Caki2 (cell line): ENCODE results near the gene SERINC2. TPM values are rescaled to one million over a fixed set of nuclear protein-coding genes. Genes with fewer than 3 reads are reported as not detected.
A peak's percentile ranks its signal among the peaks of the same experiment; 100 is the strongest.
"Not testable (repeated sequence)": the region's sequence is repeated elsewhere in the genome, so short reads cannot be mapped to it uniquely, and the experiment has no call there.

ENCODE experiments used
- DNase-seq: peaks from one replicate; pipeline ENCODE4 v3.0.0-alpha.2; 2015; ENCODE audit warnings: low read depth
- in situ Hi-C: cut with HindIII; loops from 2 replicates; pipeline ENCODE4 v1.10.0; 2016; ENCODE audit warnings: low sequenced_read_pairs, low pct_unique_long_range_greater_than_20kb, mixed read lengths
- total RNA-seq: library from RNA; depleted of rRNA; stranded (reverse); fragments of >200 nt; shearing (Covaris generic); gene quantifications from 2 replicates; pipeline ENCODE4 v1.2.3, GENCODE V29; 2014; ENCODE audit warnings: low replicate concordance

The SERINC2 gene
- total RNA-seq, 1 experiment from 2014 or later, result 7.1 TPM

GRCh38 chr1:31441970-31442647, 29.1 kb downstream of the SERINC2 start:
- in situ Hi-C loops, result no loop called here
- no peak for DNase-seq

DNA sequence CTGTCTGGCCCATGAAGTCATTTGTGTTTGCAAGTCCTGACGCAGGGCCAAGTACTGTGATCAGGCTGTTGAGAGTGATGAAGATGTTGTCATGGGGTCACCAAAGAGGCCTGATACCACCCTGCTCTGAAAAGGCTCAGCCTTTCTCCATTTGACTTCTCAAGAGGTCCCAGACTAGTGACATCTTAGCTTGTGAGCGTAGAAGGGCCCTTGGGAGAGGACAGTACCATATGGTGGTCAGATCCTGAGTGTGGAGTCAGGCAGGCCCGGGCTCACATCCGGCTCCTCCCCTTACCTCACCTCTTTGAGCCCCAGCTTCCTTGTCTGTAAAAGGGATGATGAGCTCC, 29.6 kb downstream of the SERINC2 start:
- in situ Hi-C loops, result no loop called here
- no peak for DNase-seq

DNA sequence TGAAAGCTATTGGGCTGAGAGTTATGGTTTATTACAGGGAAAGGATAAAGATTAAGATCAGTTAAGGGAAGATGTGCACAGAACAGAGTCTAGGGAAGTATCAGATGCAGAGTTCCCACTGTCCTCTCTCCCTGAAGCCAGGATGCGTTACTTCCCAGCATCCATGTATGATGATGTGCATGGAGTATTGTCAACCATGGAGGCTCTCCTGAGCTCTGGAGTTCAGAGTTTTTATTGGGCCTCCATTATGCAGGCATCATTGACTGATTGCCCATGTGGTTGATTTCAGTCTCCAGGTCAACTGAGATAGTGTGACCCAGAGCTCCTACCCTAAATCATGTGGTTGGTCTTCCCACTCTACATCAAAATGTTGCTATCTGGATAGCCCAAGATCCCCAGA, 30.7 kb downstream of the SERINC2 start:
- no peak for DNase-seq
- in situ Hi-C loops, result no loop called here

DNA sequence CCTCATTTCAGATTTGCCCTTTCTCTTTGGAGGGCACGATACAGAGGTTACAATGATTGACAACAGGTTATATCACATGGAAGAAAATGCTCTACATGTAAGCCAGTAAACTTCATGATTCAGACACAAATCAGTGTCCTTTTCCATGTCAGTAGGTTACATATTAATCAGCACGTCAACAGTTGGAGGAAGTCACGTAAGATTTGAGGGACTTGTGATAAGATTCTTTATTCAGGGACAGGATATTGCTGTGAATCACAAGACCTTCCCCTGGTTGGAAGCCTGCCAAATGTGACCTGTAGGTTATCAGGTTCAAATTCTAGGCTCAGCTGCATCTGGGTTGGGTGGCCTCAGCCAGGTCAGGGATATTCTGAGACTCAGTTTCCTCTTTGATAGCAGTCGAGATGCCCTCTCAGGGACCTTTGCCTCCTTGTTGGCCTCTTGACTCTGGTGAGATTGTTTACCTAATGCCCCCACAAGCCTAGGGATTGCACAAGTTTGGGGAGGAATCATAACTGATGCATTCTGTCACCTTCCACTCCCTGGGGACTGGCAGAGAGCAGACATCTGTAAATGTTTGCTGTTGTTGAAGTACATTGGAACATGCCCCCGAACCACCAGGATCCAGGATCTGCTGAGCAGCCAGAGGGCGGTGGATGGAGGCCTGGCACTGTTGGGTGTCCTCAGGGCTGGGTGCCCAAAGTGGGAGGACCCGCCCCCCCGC, 31.9 kb downstream of the SERINC2 start:
- in situ Hi-C loops, result no loop called here
- peak; percentile 68 for DNase-seq

- DNase-seq, result no peak
- in situ Hi-C loops, result no loop called here
These were observed 32.9 kb downstream of the SERINC2 start for GRCh38 chr1:31445951-31446350.

GRCh38 chr1:31447210-31447609, 34.2 kb downstream of the SERINC2 start:
- DNase-seq, result no peak
- in situ Hi-C loops, result no loop called here

- no peak for DNase-seq
- in situ Hi-C loops, result no loop called here
These were observed 40.5 kb downstream of the SERINC2 start for GRCh38 chr1:31453384-31454079.

- in situ Hi-C loops, result no loop called here
- DNase-seq, result no peak
These were observed 45.4 kb downstream of the SERINC2 start for GRCh38 chr1:31458287-31458896.

DNA sequence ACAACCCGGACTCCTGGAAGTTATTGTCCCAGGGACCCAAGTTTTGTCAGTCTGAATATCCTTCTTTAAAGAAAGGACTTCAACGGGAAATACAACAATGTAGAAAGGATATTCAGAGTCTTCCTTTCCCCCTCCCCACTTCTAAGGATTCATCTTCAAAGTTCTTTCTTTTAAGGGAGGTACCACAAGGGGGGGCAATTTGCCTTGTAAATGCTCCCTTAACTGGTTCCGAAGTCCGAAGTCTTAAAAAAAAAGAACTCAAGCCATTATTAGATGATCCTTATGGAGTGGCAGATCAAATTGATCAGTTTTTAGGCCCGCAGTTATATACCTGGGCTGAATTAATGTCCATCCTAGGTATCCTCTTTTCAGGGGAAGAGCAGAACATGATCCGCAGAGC, 47.0 kb downstream of the SERINC2 start:
- in situ Hi-C loops, result no loop called here

GRCh38 chr1:31467005-31467674, 54.1 kb downstream of the SERINC2 start:
- in situ Hi-C loops, result no loop called here
- DNase-seq, result no peak

More for the DNA sequence above, 47.0 kb downstream of the SERINC2 start:
- no peak for DNase-seq

GRCh38 chr1:31470794-31471315, 57.8 kb downstream of the SERINC2 start:
- DNase-seq, result no peak
- in situ Hi-C loops, result no loop called here

DNA sequence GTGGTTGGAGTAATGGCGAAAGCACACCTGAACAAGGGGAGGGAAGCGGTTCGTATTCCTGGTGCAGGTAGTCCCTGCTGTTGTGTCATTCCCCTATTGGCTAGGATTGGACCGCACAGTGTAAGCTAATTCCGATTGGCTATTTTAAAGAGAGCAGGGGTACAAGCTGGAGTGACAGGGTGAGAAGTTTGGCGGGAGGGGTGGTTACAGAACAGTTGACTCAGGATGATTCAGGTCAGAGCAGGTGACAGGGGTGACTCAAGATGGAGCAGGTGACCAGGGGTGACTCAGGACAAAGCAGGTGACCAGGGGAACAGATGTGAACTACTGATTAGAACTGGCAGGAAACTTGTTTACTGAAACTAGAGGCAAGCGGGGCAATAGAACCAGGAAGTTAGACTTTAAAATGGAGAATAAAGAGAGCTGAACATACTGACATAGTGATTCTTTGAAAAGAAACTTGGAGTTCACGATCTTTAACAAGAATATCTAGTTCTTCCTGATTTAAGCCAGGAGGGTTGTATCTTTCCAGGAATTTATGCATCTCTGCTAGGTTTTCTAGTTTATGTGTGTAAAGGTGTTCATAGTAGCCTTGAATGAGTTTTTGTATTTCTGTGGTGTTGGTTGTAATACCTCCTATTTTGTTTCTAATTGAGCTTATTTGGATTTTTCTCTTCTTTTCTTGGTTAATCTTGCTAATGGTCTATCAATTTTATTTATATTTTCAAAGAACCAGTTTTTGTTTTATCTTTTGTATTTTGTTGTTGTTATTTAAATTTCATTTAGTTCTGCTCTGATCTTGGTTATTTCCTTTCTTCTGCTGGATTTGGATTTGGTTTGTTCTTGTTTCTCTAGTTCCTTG, 58.7 kb downstream of the SERINC2 start:
- in situ Hi-C loops, result not testable (repeated sequence)
- peak; percentile 74 for DNase-seq

DNA sequence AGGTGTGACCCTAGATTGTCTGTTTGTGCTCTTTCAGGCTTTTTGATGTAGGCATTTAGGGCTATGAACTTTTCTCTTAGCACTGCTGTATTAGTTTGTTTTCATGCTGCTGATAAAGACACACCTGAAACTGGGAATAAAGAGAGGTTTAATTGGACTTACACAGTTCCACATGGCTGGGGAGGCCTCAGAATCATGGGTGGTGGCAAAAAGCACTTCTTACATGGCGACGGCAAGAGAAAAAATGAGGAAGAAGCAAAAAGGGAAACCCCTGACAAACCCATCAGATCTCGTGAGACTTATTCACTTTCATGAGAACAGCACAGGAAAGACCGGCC, 59.3 kb downstream of the SERINC2 start:
- in situ Hi-C loops, DNase-seq: not testable (repeated sequence)

GRCh38 chr1:31472673-31473072, 59.7 kb downstream of the SERINC2 start:
- DNase-seq, in situ Hi-C loops: not testable (repeated sequence)

DNA sequence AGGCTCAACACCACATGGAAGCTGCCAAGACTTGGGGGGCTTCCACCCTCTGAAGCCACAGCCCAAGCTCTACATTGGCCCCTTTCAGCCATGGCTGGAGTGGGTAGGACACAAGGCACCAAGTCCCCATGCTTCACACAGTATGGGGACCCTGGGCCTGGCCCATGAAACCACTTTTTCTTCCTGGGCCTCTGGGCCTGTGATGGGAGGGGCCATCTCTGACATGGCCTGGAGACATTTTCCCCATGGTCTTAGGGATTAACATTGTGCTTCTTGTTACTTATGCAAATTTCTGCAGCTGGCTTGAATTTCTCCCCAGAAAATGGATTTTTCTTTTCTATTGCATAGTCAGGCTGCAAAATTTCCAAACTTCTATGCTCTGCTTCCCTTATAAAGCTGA, 60.5 kb downstream of the SERINC2 start:
- DNase-seq, in situ Hi-C loops: not testable (repeated sequence)

- DNase-seq, in situ Hi-C loops: not testable (repeated sequence)
These were observed 61.6 kb downstream of the SERINC2 start for GRCh38 chr1:31474567-31474966.
